Natural killer cell treated with Interleukin-12 subunit alpha and Interleukin-12 subunit beta and Interleukin-15 and Interleukin-18, amount 100 ng/mL, for 72 hours (primary cell): ENCODE data around the gene UBE2R2. TPM values are rescaled to one million over a fixed set of nuclear protein-coding genes. Genes with fewer than 3 reads are reported as not detected.
"Not testable (repeated sequence)": the region's sequence is repeated elsewhere in the genome, so short reads cannot be mapped to it uniquely, and the experiment has no call there.

Experiments
- ATAC-seq, 2 donors: fragments of 150-1000 bp; cut with Tn5 transposase in 1 of 2; sonication (Bioruptor Pico), chemical (Tn5 transposase) in 1 of 2; 2 replicates each; pipeline ENCODE4 v1.10.0; 2021
- DNase-seq: peaks from one replicate; pipeline ENCODE4 v3.0.0; 2022; ENCODE audit warnings: low spot score
- H3K27ac Mint-ChIP-seq, 2 donors: 1 replicate in 1 of 2; 2 replicates in 1 of 2; pipeline ENCODE4 v1.8.0; 2022; ENCODE audit warnings: mixed read lengths in 2 of 2, mild to moderate bottlenecking in 1 of 2, moderate library complexity in 1 of 2
- H3K27me3 Mint-ChIP-seq, 2 donors: 1 replicate in 1 of 2; 2 replicates in 1 of 2; pipeline ENCODE4 v1.8.0; 2022; ENCODE audit warnings: mixed read lengths in 2 of 2
- H3K36me3 Mint-ChIP-seq: one replicate; pipeline ENCODE4 v1.8.0; 2022; ENCODE audit warnings: mixed read lengths
- H3K4me1 Mint-ChIP-seq, 2 donors: 1 replicate in 1 of 2; 2 replicates in 1 of 2; pipeline ENCODE4 v1.8.0; 2022; ENCODE audit warnings: low read depth in 2 of 2, mixed read lengths in 2 of 2, mild to moderate bottlenecking in 1 of 2
- H3K4me3 Mint-ChIP-seq: one replicate; pipeline ENCODE4 v1.8.0; 2022; ENCODE audit warnings: mixed read lengths
- H3K9me3 Mint-ChIP-seq: 2 replicates; pipeline ENCODE4 v1.8.0; 2022; ENCODE audit warnings: mixed read lengths
- total RNA-seq, 2 donors: library from RNA; stranded (reverse); gene quantifications; one replicate each; pipeline ENCODE4 v1.2.3, GENCODE V29; 2022

UBE2R2 gene
- total RNA-seq, 2 donors from 2014 or later = 37.5 to 40.0 TPM

GRCh38 chr9:33836261-33836660 is 19.3 kb downstream of the UBE2R2 start:
- not testable (repeated sequence) for H3K36me3 Mint-ChIP-seq, H3K9me3 Mint-ChIP-seq, H3K27me3 Mint-ChIP-seq
- H3K4me1 Mint-ChIP-seq = peaks cover 45 to 54% of the 10 kb centered on the region in 2 donors
- H3K27ac Mint-ChIP-seq = peak overlapping the region; percentile 85 to 98
- ATAC-seq (peak; percentile 95 to 96), DNase-seq (peak; percentile 63)
- H3K4me3 Mint-ChIP-seq = peak overlapping the region; percentile 86

GRCh38 chr9:33837138-33837537 is 20.2 kb downstream of the UBE2R2 start:
- DNase-seq = no peak
- no peaks in the 10 kb centered on the region for H3K9me3 Mint-ChIP-seq
- H3K36me3 Mint-ChIP-seq = no peaks in the 10 kb centered on the region
- peaks cover 51 to 63% of the 10 kb centered on the region in 2 donors for H3K4me1 Mint-ChIP-seq
- H3K27ac Mint-ChIP-seq = peak overlapping the region; percentile 85 to 98
- peak overlapping the region; percentile 86 for H3K4me3 Mint-ChIP-seq
- no peak for ATAC-seq
- no peaks in the 10 kb centered on the region for H3K27me3 Mint-ChIP-seq

GRCh38 chr9:33840381-33840780 is 23.4 kb downstream of the UBE2R2 start:
- Mint-ChIP-seq H3K4me1 (peaks cover 54 to 56% of the 10 kb centered on the region in 2 donors), H3K4me3 (peak overlapping the region; percentile 7), H3K36me3 (no peaks in the 10 kb centered on the region), H3K27me3 (no peaks in the 10 kb centered on the region), H3K27ac (peak overlapping the region; percentile 68 to 98), H3K9me3 (no peaks in the 10 kb centered on the region)
- no peak for DNase-seq
- no peak for ATAC-seq

GRCh38 chr9:33843312-33843961 is 26.5 kb downstream of the UBE2R2 start:
- Mint-ChIP-seq H3K27me3 (no peaks in the 10 kb centered on the region), H3K27ac (no peak overlapping the region)

GRCh38 chr9:33846231-33846630 is 29.3 kb downstream of the UBE2R2 start:
- Mint-ChIP-seq H3K4me3 (no peak overlapping the region), H3K9me3 (no peaks in the 10 kb centered on the region), H3K27ac (no peak overlapping the region), H3K36me3 (no peaks in the 10 kb centered on the region), H3K4me1 (peaks cover 31 to 41% of the 10 kb centered on the region in 2 donors), H3K27me3 (no peaks in the 10 kb centered on the region)
- DNase-seq (no peak), ATAC-seq (no peak)

More at GRCh38 chr9:33843312-33843961, 26.5 kb downstream of the UBE2R2 start:
- DNase-seq = no peak
- Mint-ChIP-seq H3K4me3 (no peak overlapping the region), H3K36me3 (no peaks in the 10 kb centered on the region), H3K9me3 (no peaks in the 10 kb centered on the region), H3K4me1 (peaks cover 39 to 49% of the 10 kb centered on the region in 2 donors)
- ATAC-seq = no peak

GRCh38 chr9:33847894-33848205 is 30.9 kb downstream of the UBE2R2 start:
- ATAC-seq, H3K4me3 Mint-ChIP-seq, H3K9me3 Mint-ChIP-seq, DNase-seq, H3K27me3 Mint-ChIP-seq, H3K36me3 Mint-ChIP-seq: not testable (repeated sequence)
- Mint-ChIP-seq H3K4me1 (peaks cover 21 to 29% of the 10 kb centered on the region in 2 donors), H3K27ac (peak overlapping the region in 1 of 2 donors; percentile 63)

- no peak for ATAC-seq
Observed at GRCh38 chr9:33850267-33850629, 33.3 kb downstream of the UBE2R2 start.

GRCh38 chr9:33850677-33851076 is 33.7 kb downstream of the UBE2R2 start:
- ATAC-seq = no peak
- Mint-ChIP-seq H3K27ac (peak overlapping the region in 1 of 2 donors; percentile 82), H3K27me3 (no peaks in the 10 kb centered on the region), H3K36me3 (no peaks in the 10 kb centered on the region), H3K9me3 (no peaks in the 10 kb centered on the region), H3K4me1 (peaks cover 22 to 35% of the 10 kb centered on the region in 2 donors), H3K4me3 (no peak overlapping the region)
- DNase-seq = no peak

More at GRCh38 chr9:33850267-33850629, 33.3 kb downstream of the UBE2R2 start:
- DNase-seq = no peak
- Mint-ChIP-seq H3K36me3 (no peaks in the 10 kb centered on the region), H3K27me3 (no peaks in the 10 kb centered on the region), H3K4me3 (no peak overlapping the region), H3K9me3 (no peaks in the 10 kb centered on the region), H3K4me1 (peaks cover 19 to 32% of the 10 kb centered on the region in 2 donors), H3K27ac (peak overlapping the region in 1 of 2 donors; percentile 82)

- Mint-ChIP-seq H3K27me3 (no peaks in the 10 kb centered on the region), H3K9me3 (no peaks in the 10 kb centered on the region), H3K36me3 (no peaks in the 10 kb centered on the region), H3K4me3 (no peak overlapping the region), H3K27ac (peak overlapping the region; percentile 12 to 82), H3K4me1 (peaks cover 23 to 33% of the 10 kb centered on the region in 2 donors)
- DNase-seq (no peak), ATAC-seq (no peak)
Observed at GRCh38 chr9:33851301-33851700, 34.3 kb downstream of the UBE2R2 start.

GRCh38 chr9:33852216-33852826 is 35.4 kb downstream of the UBE2R2 start:
- ATAC-seq = peak in 1 of 2 donors; percentile 65
- Mint-ChIP-seq H3K27ac (no peak overlapping the region), H3K4me1 (peaks cover 25 to 33% of the 10 kb centered on the region in 2 donors), H3K4me3 (no peak overlapping the region), H3K27me3 (no peaks in the 10 kb centered on the region), H3K9me3 (no peaks in the 10 kb centered on the region), H3K36me3 (no peaks in the 10 kb centered on the region)
- DNase-seq = no peak

- ATAC-seq = no peak
- Mint-ChIP-seq H3K27ac (peak overlapping the region in 1 of 2 donors; percentile 18), H3K4me1 (peaks cover 25 to 27% of the 10 kb centered on the region in 2 donors), H3K27me3 (no peaks in the 10 kb centered on the region), H3K36me3 (no peaks in the 10 kb centered on the region), H3K4me3 (no peak overlapping the region), H3K9me3 (no peaks in the 10 kb centered on the region)
- no peak for DNase-seq
Observed at GRCh38 chr9:33856247-33856646, 39.3 kb downstream of the UBE2R2 start.

GRCh38 chr9:33858423-33858822 is 41.5 kb downstream of the UBE2R2 start:
- Mint-ChIP-seq H3K4me1 (peaks cover 30 to 31% of the 10 kb centered on the region in 2 donors), H3K4me3 (no peak overlapping the region), H3K9me3 (no peaks in the 10 kb centered on the region), H3K27ac (no peak overlapping the region), H3K27me3 (no peaks in the 10 kb centered on the region), H3K36me3 (no peaks in the 10 kb centered on the region)
- ATAC-seq = no peak
- no peak for DNase-seq

GRCh38 chr9:33860200-33860871 is 43.4 kb downstream of the UBE2R2 start:
- ATAC-seq (no peak), DNase-seq (no peak)
- H3K9me3 Mint-ChIP-seq = no peaks in the 10 kb centered on the region
- H3K27ac Mint-ChIP-seq = no peak overlapping the region
- no peak overlapping the region for H3K4me3 Mint-ChIP-seq
- H3K4me1 Mint-ChIP-seq = peaks cover 24 to 27% of the 10 kb centered on the region in 2 donors
- no peaks in the 10 kb centered on the region for H3K27me3 Mint-ChIP-seq
- no peaks in the 10 kb centered on the region for H3K36me3 Mint-ChIP-seq

- peaks cover 16 to 24% of the 10 kb centered on the region in 2 donors for H3K4me1 Mint-ChIP-seq
Observed at GRCh38 chr9:33861917-33862453, 45.0 kb downstream of the UBE2R2 start.

More at GRCh38 chr9:33861917-33862453, 45.0 kb downstream of the UBE2R2 start:
- H3K4me3 Mint-ChIP-seq = no peak overlapping the region
- no peak for DNase-seq
- no peak for ATAC-seq
- no peaks in the 10 kb centered on the region for H3K9me3 Mint-ChIP-seq
- H3K36me3 Mint-ChIP-seq = no peaks in the 10 kb centered on the region
- H3K27me3 Mint-ChIP-seq = no peaks in the 10 kb centered on the region
- H3K27ac Mint-ChIP-seq = peak overlapping the region in 1 of 2 donors; percentile 62
